Naive B cell (primary cell): ENCODE results near the gene CD2AP. TPM values are rescaled to one million over a fixed set of nuclear protein-coding genes. Genes with fewer than 3 reads are reported as not detected.
"Not testable (repeated sequence)": the region's sequence is repeated elsewhere in the genome, so short reads cannot be mapped to it uniquely, and the experiment has no call there.

ENCODE experiments used
- ATAC-seq, 2 donors: fragments of 150-1000 bp; cut with Tn5 transposase; 2 replicates each; pipeline ENCODE4 v1.10.0; 2021; ENCODE audit warnings: low read depth in 2 of 2, mild to moderate bottlenecking in 2 of 2, moderate library complexity in 2 of 2
- DNase-seq: peaks from one replicate; pipeline ENCODE4 v3.0.0; 2022
- H3K27ac Mint-ChIP-seq, 6 donors: one replicate each; pipeline ENCODE4 v1.8.0; 2020 to 2022; ENCODE audit warnings: mild to moderate bottlenecking in 6 of 6, mixed read lengths in 6 of 6, moderate library complexity in 5 of 6, inconsistent platforms in 2 of 6
- H3K27me3 Mint-ChIP-seq, 3 donors: one replicate each; pipeline ENCODE4 v1.8.0; 2021 to 2022; ENCODE audit warnings: mixed read lengths in 3 of 3, mild to moderate bottlenecking in 1 of 3
- H3K36me3 Mint-ChIP-seq, 2 donors: one replicate each; pipeline ENCODE4 v1.8.0; 2020 to 2022; ENCODE audit warnings: mixed read lengths in 2 of 2, inconsistent platforms in 1 of 2, mild to moderate bottlenecking in 1 of 2
- H3K4me1 Mint-ChIP-seq, 3 donors: one replicate each; pipeline ENCODE4 v1.8.0; 2020 to 2022; ENCODE audit warnings: mixed read lengths in 3 of 3, inconsistent platforms in 1 of 3, mild to moderate bottlenecking in 1 of 3, moderate library complexity in 1 of 3
- H3K4me3 Mint-ChIP-seq, 8 donors: one replicate each; pipeline ENCODE4 v1.8.0; 2020 to 2022; ENCODE audit warnings: mild to moderate bottlenecking in 8 of 8, mixed read lengths in 8 of 8, moderate library complexity in 8 of 8, inconsistent platforms in 2 of 8
- H3K9me3 Mint-ChIP-seq, 7 donors: one replicate each; pipeline ENCODE4 v1.8.0; 2020 to 2022; ENCODE audit warnings: mixed read lengths in 7 of 7, mild to moderate bottlenecking in 5 of 7, inconsistent platforms in 2 of 7, moderate library complexity in 1 of 7
- polyA plus RNA-seq, 6 donors: library from polyadenylated mRNA; unstranded; fragments of 300-500 nt; fragmentation: Illumina TruSeq; gene quantifications; one replicate each; pipeline ENCODE4 v1.2.3, GENCODE V29; 2021; ENCODE audit warnings: low read depth in 6 of 6

CD2AP gene
- polyA plus RNA-seq, 6 donors from 2014 or later = 5.6 to 11.7 (median 9.0) TPM

GRCh38 chr6:47563162-47563561, 85.6 kb downstream of the CD2AP start:
- H3K27ac Mint-ChIP-seq = no peak overlapping the region
- H3K4me3 Mint-ChIP-seq = no peak overlapping the region
- H3K36me3 Mint-ChIP-seq = peaks cover 0 to 28% of the 10 kb centered on the region in 2 donors
- DNase-seq (no peak), ATAC-seq (no peak)
- H3K4me1 Mint-ChIP-seq = peaks cover 9 to 15% (median 11%) of the 10 kb centered on the region in 3 donors
- H3K27me3 Mint-ChIP-seq = no peaks in the 10 kb centered on the region
- peaks cover 0 to 5% (median 0%) of the 10 kb centered on the region in 7 donors for H3K9me3 Mint-ChIP-seq

- not testable (repeated sequence) for H3K27ac Mint-ChIP-seq, H3K27me3 Mint-ChIP-seq, H3K9me3 Mint-ChIP-seq, ATAC-seq, DNase-seq
- Mint-ChIP-seq H3K4me1 (peaks cover 5 to 10% (median 6%) of the 10 kb centered on the region in 3 donors), H3K36me3 (peaks cover 0 to 11% of the 10 kb centered on the region in 2 donors), H3K4me3 (peak overlapping the region in 1 of 8 donors; percentile 69)
These were observed 89.0 kb downstream of the CD2AP start for GRCh38 chr6:47566602-47567001.

GRCh38 chr6:47567586-47567985, 90.0 kb downstream of the CD2AP start:
- Mint-ChIP-seq H3K27me3 (no peaks in the 10 kb centered on the region), H3K36me3 (peaks cover 0 to 11% of the 10 kb centered on the region in 2 donors), H3K4me3 (no peak overlapping the region), H3K4me1 (peaks cover 5 to 10% (median 6%) of the 10 kb centered on the region in 3 donors), H3K9me3 (peaks cover 0 to 5% (median 0%) of the 10 kb centered on the region in 7 donors), H3K27ac (no peak overlapping the region)
- DNase-seq = no peak
- ATAC-seq = no peak

GRCh38 chr6:47571488-47571887, 93.9 kb downstream of the CD2AP start:
- Mint-ChIP-seq H3K36me3 (peaks cover 0 to 3% of the 10 kb centered on the region in 2 donors), H3K4me3 (no peak overlapping the region), H3K9me3 (peaks cover 0 to 3% (median 0%) of the 10 kb centered on the region in 7 donors), H3K27ac (peak overlapping the region in 3 of 6 donors; percentile 13 to 47 (median 26)), H3K4me1 (peaks cover 3 to 5% (median 5%) of the 10 kb centered on the region in 3 donors), H3K27me3 (no peaks in the 10 kb centered on the region)
- DNase-seq (no peak), ATAC-seq (no peak)

GRCh38 chr6:47573109-47573508, 95.5 kb downstream of the CD2AP start:
- Mint-ChIP-seq H3K4me3 (no peak overlapping the region), H3K27me3 (no peaks in the 10 kb centered on the region), H3K9me3 (no peaks in the 10 kb centered on the region), H3K36me3 (peaks cover 0 to 7% of the 10 kb centered on the region in 2 donors), H3K4me1 (peaks cover 0 to 5% (median 5%) of the 10 kb centered on the region in 3 donors), H3K27ac (no peak overlapping the region)
- DNase-seq (no peak), ATAC-seq (no peak)

- Mint-ChIP-seq H3K4me1 (peaks cover 0 to 5% (median 5%) of the 10 kb centered on the region in 3 donors), H3K9me3 (no peaks in the 10 kb centered on the region)
These were observed 97.2 kb downstream of the CD2AP start for GRCh38 chr6:47574789-47575188.

GRCh38 chr6:47579040-47579439, 101.5 kb downstream of the CD2AP start:
- no peak for ATAC-seq
- H3K4me3 Mint-ChIP-seq = no peak overlapping the region
- H3K4me1 Mint-ChIP-seq = no peaks in the 10 kb centered on the region
- peaks cover 8 to 18% of the 10 kb centered on the region in 2 donors for H3K36me3 Mint-ChIP-seq
- DNase-seq = no peak
- H3K9me3 Mint-ChIP-seq = no peaks in the 10 kb centered on the region
- H3K27me3 Mint-ChIP-seq = no peaks in the 10 kb centered on the region
- no peak overlapping the region for H3K27ac Mint-ChIP-seq

More at GRCh38 chr6:47574789-47575188, 97.2 kb downstream of the CD2AP start:
- Mint-ChIP-seq H3K27ac (no peak overlapping the region), H3K27me3 (no peaks in the 10 kb centered on the region), H3K4me3 (no peak overlapping the region), H3K36me3 (peaks cover 0 to 7% of the 10 kb centered on the region in 2 donors)
- ATAC-seq = no peak
- no peak for DNase-seq

GRCh38 chr6:47581591-47581990, 104.0 kb downstream of the CD2AP start:
- DNase-seq (no peak), ATAC-seq (no peak)
- no peaks in the 10 kb centered on the region for H3K4me1 Mint-ChIP-seq
- H3K27ac Mint-ChIP-seq = no peak overlapping the region
- no peaks in the 10 kb centered on the region for H3K27me3 Mint-ChIP-seq
- H3K9me3 Mint-ChIP-seq = no peaks in the 10 kb centered on the region
- H3K4me3 Mint-ChIP-seq = no peak overlapping the region
- H3K36me3 Mint-ChIP-seq = peaks cover 20 to 22% of the 10 kb centered on the region in 2 donors

GRCh38 chr6:47587493-47587892, 109.9 kb downstream of the CD2AP start:
- Mint-ChIP-seq H3K27ac (no peak overlapping the region), H3K27me3 (no peaks in the 10 kb centered on the region), H3K9me3 (no peaks in the 10 kb centered on the region), H3K36me3 (peaks cover 32 to 39% of the 10 kb centered on the region in 2 donors), H3K4me1 (peaks cover 0 to 2% (median 0%) of the 10 kb centered on the region in 3 donors), H3K4me3 (no peak overlapping the region)
- ATAC-seq (no peak), DNase-seq (no peak)

GRCh38 chr6:47592131-47592840, 114.7 kb downstream of the CD2AP start:
- H3K4me3 Mint-ChIP-seq = no peak overlapping the region
- H3K4me1 Mint-ChIP-seq = peaks cover 0 to 6% (median 0%) of the 10 kb centered on the region in 3 donors
- H3K9me3 Mint-ChIP-seq = peaks cover 0 to 1% (median 0%) of the 10 kb centered on the region in 7 donors
- peaks cover 33 to 34% of the 10 kb centered on the region in 2 donors for H3K36me3 Mint-ChIP-seq
- H3K27ac Mint-ChIP-seq = peak overlapping the region in 4 of 6 donors; percentile 59 to 72 (median 62)
- DNase-seq (no peak), ATAC-seq (no peak)
- H3K27me3 Mint-ChIP-seq = no peaks in the 10 kb centered on the region

- no peak overlapping the region for H3K4me3 Mint-ChIP-seq
- no peaks in the 10 kb centered on the region for H3K27me3 Mint-ChIP-seq
These were observed 116.4 kb downstream of the CD2AP start for GRCh38 chr6:47593979-47594378.

GRCh38 chr6:47595785-47596184, 118.2 kb downstream of the CD2AP start:
- H3K27me3 Mint-ChIP-seq = no peaks in the 10 kb centered on the region
- H3K4me1 Mint-ChIP-seq = peaks cover 0 to 8% (median 0%) of the 10 kb centered on the region in 3 donors
- DNase-seq = no peak
- peak overlapping the region in 1 of 6 donors; percentile 60 for H3K27ac Mint-ChIP-seq
- no peak for ATAC-seq
- peaks cover 0 to 3% (median 0%) of the 10 kb centered on the region in 7 donors for H3K9me3 Mint-ChIP-seq
- H3K4me3 Mint-ChIP-seq = no peak overlapping the region
- H3K36me3 Mint-ChIP-seq = peaks cover 26 to 34% of the 10 kb centered on the region in 2 donors

More at GRCh38 chr6:47593979-47594378, 116.4 kb downstream of the CD2AP start:
- Mint-ChIP-seq H3K9me3 (peaks cover 0 to 3% (median 0%) of the 10 kb centered on the region in 7 donors), H3K4me1 (peaks cover 0 to 8% (median 0%) of the 10 kb centered on the region in 3 donors), H3K27ac (no peak overlapping the region), H3K36me3 (peaks cover 33 to 46% of the 10 kb centered on the region in 2 donors)
- ATAC-seq (no peak), DNase-seq (no peak)

GRCh38 chr6:47598367-47598766, 120.8 kb downstream of the CD2AP start:
- Mint-ChIP-seq H3K27me3 (no peaks in the 10 kb centered on the region), H3K27ac (peak overlapping the region in 1 of 6 donors; percentile 34), H3K4me3 (no peak overlapping the region), H3K36me3 (peaks cover 23 to 29% of the 10 kb centered on the region in 2 donors), H3K9me3 (peaks cover 0 to 3% (median 0%) of the 10 kb centered on the region in 7 donors), H3K4me1 (peaks cover 0 to 4% (median 0%) of the 10 kb centered on the region in 3 donors)
- ATAC-seq = no peak
- no peak for DNase-seq

- no peak overlapping the region for H3K4me3 Mint-ChIP-seq
- H3K27ac Mint-ChIP-seq = no peak overlapping the region
- H3K9me3 Mint-ChIP-seq = peaks cover 0 to 3% (median 0%) of the 10 kb centered on the region in 7 donors
- H3K4me1 Mint-ChIP-seq = peaks cover 0 to 4% (median 0%) of the 10 kb centered on the region in 3 donors
- peaks cover 23 to 29% of the 10 kb centered on the region in 2 donors for H3K36me3 Mint-ChIP-seq
- DNase-seq = no peak
- no peaks in the 10 kb centered on the region for H3K27me3 Mint-ChIP-seq
- no peak for ATAC-seq
These were observed 121.9 kb downstream of the CD2AP start for GRCh38 chr6:47599512-47599911.
